ENCODE data around the gene SLC38A4. TPM values are rescaled to one million over a fixed set of nuclear protein-coding genes. Genes with fewer than 3 reads are reported as not detected.

The SLC38A4 gene
- total and polyA plus RNA-seq, 9 of the 15 experiments (the other 6 are each of a cell fraction or from before 2014, with no cell fraction given): 0.16 TPM; not detected in 8

DNA sequence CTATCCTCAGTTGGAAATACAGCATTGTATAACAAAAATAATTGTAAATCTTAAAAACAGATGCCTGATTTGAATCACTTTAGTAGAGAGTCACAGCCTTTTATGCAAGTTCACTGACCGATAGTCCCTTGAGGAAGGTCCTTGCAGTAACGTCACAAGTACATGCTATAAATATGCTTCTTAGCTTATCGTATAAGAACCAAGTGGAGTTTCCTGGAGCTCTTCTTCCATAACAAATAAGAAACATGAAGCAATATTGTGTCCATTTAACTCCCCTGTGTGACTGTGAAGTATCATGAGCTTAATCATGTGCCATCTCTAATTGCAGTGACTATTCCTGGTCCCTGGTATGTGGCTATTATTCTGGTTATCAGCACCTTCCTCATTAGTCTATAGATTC lies 107.9 kb downstream of the SLC38A4 start:
- in situ Hi-C loops (cut with MboI) (no loop called here), intact Hi-C loops (cut with micrococcal nuclease) (no loop called here)
- H3K27ac ChIP-seq (ENCODE audit: extremely low read depth, low read depth, low read length): no peak overlapping the region
- H3K79me2 ChIP-seq (ENCODE audit: control insufficient read depth, insufficient read depth, low read length): no peaks in the 10 kb centered on the region
- TF ChIP-seq GABPB2 (CRISPR knock-in tag; conservative IDR thresholded peaks at IDR 0.05) (no peak), NFATC3 (IDR thresholded peaks at IDR 0.05) (no peak), CREB1 (IDR thresholded peaks at IDR 0.05) (no peak), CREB1 (CRISPR knock-in tag; IDR thresholded peaks at IDR 0.05) (no peak), ZNF224 (CRISPR knock-in tag; IDR thresholded peaks at IDR 0.05) (no peak), ATF1 (CRISPR knock-in tag; IDR thresholded peaks at IDR 0.05) (no peak), ATF1 (tag; IDR thresholded peaks at IDR 0.05) (no peak), ZNF175 (CRISPR knock-in tag; IDR thresholded peaks at IDR 0.05; ENCODE audit: low read depth) (no peak), ZNF717 (CRISPR knock-in tag; IDR thresholded peaks at IDR 0.05) (no peak), SMARCA5 (IDR thresholded peaks at IDR 0.05) (no peak), YY1 (IDR thresholded peaks at IDR 0.05; ENCODE audit: borderline replicate concordance in 1 of 3, control insufficient read depth in 1 of 3, extremely low read depth in 1 of 3, insufficient read depth in 3 of 3, insufficient read length in 1 of 3, insufficient replicate concordance in 2 of 3, low read depth in 1 of 3, low read length in 2 of 3) (no peak), SPI1 (IDR thresholded peaks at IDR 0.05; ENCODE audit: borderline replicate concordance, low read depth, low read length) (no peak), NR4A1 (CRISPR knock-in tag; IDR thresholded peaks at IDR 0.05) (no peak), NR4A1 (tag; IDR thresholded peaks at IDR 0.05) (no peak), NCOA6 (IDR thresholded peaks at IDR 0.05) (no peak), CEBPG (CRISPR knock-in tag; IDR thresholded peaks at IDR 0.05) (no peak), CEBPG (tag; conservative IDR thresholded peaks at IDR 0.05 in 1 of 2, IDR thresholded peaks at IDR 0.05 in 1 of 2) (no peak), ZBED1 (IDR thresholded peaks at IDR 0.05) (no peak), NFRKB (IDR thresholded peaks at IDR 0.05; ENCODE audit: low read depth) (no peak)
- no peak overlapping the region for H3K4me3 ChIP-seq
- no TSS peak for BruUV-seq (replicated peaks)
- CTCF ChIA-PET (ENCODE audit: low intra/inter-chr PET ratio): no interaction called here
- H3K9me3 ChIP-seq (replicated peaks; ENCODE audit: control insufficient read depth, insufficient read depth, low read depth, low read length): no peaks in the 10 kb centered on the region
- no peak for FAIRE-seq
- no peaks in the 10 kb centered on the region for H3K27me3 ChIP-seq (ENCODE audit: control insufficient read depth in 2 of 2, insufficient read depth in 2 of 2, low read length in 2 of 2)
- no peak overlapping the region for H3K4me2 ChIP-seq (ENCODE audit: insufficient read depth, low read length)
- 3% methylated on average over 3 of the region's 3 CpGs for WGBS (ENCODE audit: insufficient coverage, low coverage, missing lambda C conversion rate)
- no peak for ATAC-seq
- no peaks in the 10 kb centered on the region for H4K20me1 ChIP-seq (replicated peaks; ENCODE audit: control insufficient read depth, insufficient read depth, low read length)
- no peak overlapping the region for H2AFZ ChIP-seq (ENCODE audit: low read depth, low read length)
- H3K4me1 ChIP-seq (replicated peaks in 1 of 2; ENCODE audit: control insufficient read depth in 2 of 2, insufficient read depth in 2 of 2, low read length in 2 of 2): no peaks in the 10 kb centered on the region
- POLR2A ChIA-PET: no interaction called here
- no peaks in the 10 kb centered on the region for H3K36me3 ChIP-seq (ENCODE audit: control insufficient read depth, insufficient read depth, low read length)
- no peaks in the 10 kb centered on the region for H3K9me1 ChIP-seq (ENCODE audit: control insufficient read depth, insufficient read depth, low read length)
- H3K9ac ChIP-seq (ENCODE audit: insufficient read depth in 1 of 2, low read depth in 2 of 2, low read length in 2 of 2): no peak overlapping the region
- DNase-seq (ENCODE audit: extremely low read depth in 1 of 4, low spot score in 3 of 4): no peak
